Stomach (tissue), 4 donors: Measurements from ENCODE around the gene OR1C1.
"Not testable (repeated sequence)": the region's sequence is repeated elsewhere in the genome, so short reads cannot be mapped to it uniquely, and the experiment has no call there.

Experiments used
- CTCF ChIP-seq, 7 experiments: fragments of 450-650 bp in 4 of 7; fragments of 200-600 bp in 3 of 7; sonication (generic) in 3 of 7; IDR thresholded peaks; one replicate each; pipeline ENCODE4 v1.5.1; 2016 to 2019; ENCODE audit warnings: antibody characterized with exemption in 7 of 7, control low read depth in 2 of 7, mild to moderate bottlenecking in 1 of 7
- POLR2A ChIP-seq, 4 donors: fragments of 450-650 bp; IDR thresholded peaks; one replicate each; pipeline ENCODE4 v1.6.1; 2016; ENCODE audit warnings: antibody characterized with exemption in 4 of 4, control low read depth in 2 of 4, mild to moderate bottlenecking in 1 of 4, moderate library complexity in 1 of 4
- POLR2AphosphoS5 ChIP-seq, 3 donors: sonication (generic); formaldehyde crosslinking; IDR thresholded peaks; one replicate each; pipeline ENCODE4 v1.6.1; 2016; ENCODE audit warnings: antibody characterized with exemption in 3 of 3

DNA sequence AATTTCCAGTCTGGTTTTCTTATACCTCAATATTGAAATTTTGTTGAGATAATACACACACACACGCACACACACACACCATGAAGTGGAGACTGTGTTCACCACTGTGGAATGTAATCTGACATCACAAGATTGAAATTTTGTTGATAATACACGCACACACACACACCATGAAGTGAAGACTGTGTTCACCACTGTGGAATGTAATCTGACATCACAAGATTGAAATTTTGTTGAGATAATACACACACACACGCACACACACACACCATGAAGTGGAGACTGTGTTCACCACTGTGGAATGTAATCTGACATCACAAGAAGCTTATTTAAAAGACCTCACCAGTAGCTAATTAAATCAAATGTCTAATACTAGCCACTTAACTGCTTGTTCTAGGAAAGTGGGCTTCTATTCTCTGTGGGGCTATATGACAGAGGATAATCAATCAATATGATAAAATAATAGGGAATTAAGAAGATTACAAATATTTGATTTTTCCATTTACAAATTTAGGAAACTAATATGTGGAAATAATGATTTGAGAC lies 18.1 kb downstream of the OR1C1 start:
- not testable (repeated sequence) for TF ChIP-seq CTCF, POLR2AphosphoS5, POLR2A (IDR thresholded peaks at IDR 0.05)
